GM23338 (cell line): Measurements from ENCODE around the gene NTM. TPM values are rescaled to one million over a fixed set of nuclear protein-coding genes. Genes with fewer than 3 reads are reported as not detected.

ENCODE experiments used
- ATAC-seq: fragments of 200-7000 bp; cut with Tn5 transposase; 3 replicates; pipeline ENCODE4 v1.9.1; 2020
- DNase-seq: peaks from one replicate; pipeline ENCODE4 v3.0.0-alpha.2; 2015; ENCODE audit warnings: low spot score
- H2AFZ ChIP-seq: fragments of 200-600 bp; sonication (generic); 2 replicates; pipeline ENCODE4 v1.8.0; 2016; ENCODE audit warnings: antibody characterized with exemption, mild to moderate bottlenecking, moderate library complexity
- H3F3A ChIP-seq: fragments of 200-600 bp; sonication (generic); replicated peaks from 2 replicates; pipeline ENCODE4 v1.8.0; 2017; ENCODE audit warnings: antibody characterized with exemption, mixed run types, low read depth
- H3K27ac ChIP-seq: fragments of 200-600 bp; sonication (generic); 2 replicates; pipeline ENCODE4 v1.6.1; 2016; ENCODE audit warnings: low read depth
- H3K27me3 ChIP-seq: fragments of 200-600 bp; sonication (generic); 2 replicates; pipeline ENCODE4 v1.8.0; 2016; ENCODE audit warnings: mild to moderate bottlenecking, mixed run types, moderate library complexity; ENCODE audit not compliant: insufficient read depth
- H3K36me3 ChIP-seq: fragments of 200-600 bp; sonication (generic); 2 replicates; pipeline ENCODE4 v1.8.0; 2016; ENCODE audit warnings: mild to moderate bottlenecking; ENCODE audit not compliant: insufficient read depth
- H3K4me1 ChIP-seq: fragments of 200-600 bp; sonication (generic); 2 replicates; pipeline ENCODE4 v1.8.0; 2016; ENCODE audit warnings: mild to moderate bottlenecking, moderate library complexity; ENCODE audit not compliant: insufficient read depth
- H3K4me2 ChIP-seq: fragments of 200-600 bp; sonication (generic); 2 replicates; pipeline ENCODE4 v1.7.1; 2017; ENCODE audit warnings: mixed run types
- H3K4me3 ChIP-seq: fragments of 200-600 bp; sonication (generic); 2 replicates; pipeline ENCODE4 v1.6.1; 2016; ENCODE audit warnings: mixed run types
- H3K79me2 ChIP-seq: fragments of 200-600 bp; sonication (generic); replicated peaks from 2 replicates; pipeline ENCODE4 v1.8.0; 2017; ENCODE audit warnings: mild to moderate bottlenecking; ENCODE audit not compliant: insufficient read depth
- H3K9me2 ChIP-seq: fragments of 200-600 bp; sonication (generic); 2 replicates; pipeline ENCODE4 v1.8.0; 2017; ENCODE audit not compliant: insufficient read depth
- H4K20me1 ChIP-seq: fragments of 200-600 bp; sonication (generic); replicated peaks from 2 replicates; pipeline ENCODE4 v1.8.0; 2017; ENCODE audit warnings: mild to moderate bottlenecking; ENCODE audit not compliant: insufficient read depth
- H3K27ac Mint-ChIP-seq: 2 replicates; pipeline ENCODE4 v1.8.0; 2020; ENCODE audit warnings: inconsistent platforms, mild to moderate bottlenecking, moderate library complexity, mixed read lengths
- H3K27me3 Mint-ChIP-seq: 3 replicates; pipeline ENCODE4 v1.8.0; 2022; ENCODE audit warnings: low read depth, mild to moderate bottlenecking, moderate library complexity, mixed read lengths, inconsistent platforms; ENCODE audit not compliant: insufficient read depth, poor library complexity
- H3K36me3 Mint-ChIP-seq: 3 replicates; pipeline ENCODE4 v1.8.0; 2021; ENCODE audit warnings: low read depth, mild to moderate bottlenecking, inconsistent platforms, moderate library complexity, mixed read lengths
- H3K4me1 Mint-ChIP-seq: 3 replicates; pipeline ENCODE4 v1.8.0; 2020; ENCODE audit warnings: mild to moderate bottlenecking, inconsistent platforms, mixed read lengths
- H3K4me3 Mint-ChIP-seq: 3 replicates; pipeline ENCODE4 v1.8.0; 2021; ENCODE audit warnings: moderate library complexity, mild to moderate bottlenecking, inconsistent platforms, mixed read lengths
- H3K9me3 Mint-ChIP-seq: 3 replicates; pipeline ENCODE4 v1.8.0; 2020; ENCODE audit warnings: moderate library complexity, mild to moderate bottlenecking, inconsistent platforms, mixed read lengths
- CREB1 ChIP-seq: fragments of 250-450 bp; sonication (Bioruptor Pico); IDR thresholded peaks from 2 replicates; pipeline ENCODE4 v1.5.0; 2020; ENCODE audit warnings: low read depth, mild to moderate bottlenecking, moderate library complexity
- CTCF ChIP-seq, 2 experiments: fragments of 200-600 bp in 1 of 2; sonication (generic) in 1 of 2; conservative IDR thresholded peaks; 2 replicates each; pipeline versions ENCODE4 v1.5.1 to v1.6.1; 2016 to 2017; ENCODE audit warnings: antibody characterized with exemption in 2 of 2, low read depth in 2 of 2, mild to moderate bottlenecking in 2 of 2, moderate library complexity in 1 of 2
- ETS1 ChIP-seq: IDR thresholded peaks from 2 replicates; pipeline ENCODE4 v1.6.1; 2016; ENCODE audit warnings: antibody characterized with exemption
- EZH2 ChIP-seq: fragments of 200-600 bp; sonication (generic); IDR thresholded peaks from one replicate; pipeline ENCODE4 v1.8.0; 2017; ENCODE audit warnings: antibody characterized with exemption, mild to moderate bottlenecking, low read depth; ENCODE audit not compliant: unreplicated experiment
- EZH2phosphoT487 ChIP-seq: fragments of 200-600 bp; sonication (generic); IDR thresholded peaks from one replicate; pipeline ENCODE4 v1.8.1; 2018; ENCODE audit warnings: antibody characterized with exemption; ENCODE audit not compliant: unreplicated experiment
- JUNB ChIP-seq: IDR thresholded peaks from one replicate; pipeline ENCODE4 v1.6.1; 2016; ENCODE audit warnings: antibody characterized with exemption; ENCODE audit not compliant: unreplicated experiment
- NANOG ChIP-seq: IDR thresholded peaks from 2 replicates; pipeline ENCODE4 v1.6.1; 2016; ENCODE audit warnings: antibody characterized with exemption, borderline replicate concordance
- POLR2AphosphoS5 ChIP-seq: IDR thresholded peaks from 2 replicates; pipeline ENCODE4 v1.6.1; 2016; ENCODE audit warnings: antibody characterized with exemption, low read depth
- REST ChIP-seq: IDR thresholded peaks from one replicate; pipeline ENCODE4 v1.6.1; 2018; ENCODE audit warnings: antibody characterized with exemption; ENCODE audit not compliant: unreplicated experiment
- STAT1 ChIP-seq: IDR thresholded peaks from one replicate; pipeline ENCODE4 v1.6.1; 2016; ENCODE audit warnings: antibody characterized with exemption; ENCODE audit not compliant: unreplicated experiment
- ZNF114 ChIP-seq: fragments of 250-450 bp; sonication (Bioruptor Pico); IDR thresholded peaks from 2 replicates; pipeline ENCODE4 v1.5.0; 2020; ENCODE audit warnings: mild to moderate bottlenecking, moderate library complexity
- ZNF331 ChIP-seq: fragments of 250-450 bp; sonication (Bioruptor Pico); IDR thresholded peaks from 2 replicates; pipeline ENCODE4 v1.5.0; 2020; ENCODE audit warnings: low read depth, mild to moderate bottlenecking, moderate library complexity
- ZNF462 ChIP-seq: fragments of 250-450 bp; sonication (Bioruptor Pico); IDR thresholded peaks from 2 replicates; pipeline ENCODE4 v1.5.0; 2020; ENCODE audit warnings: mild to moderate bottlenecking, moderate library complexity
- polyA plus RNA-seq: library from polyadenylated mRNA; unstranded; fragments of >200 nt; fragmentation: Nextera tagmentation; extraction: Ambion mirVana; gene quantifications from 2 replicates; pipeline ENCODE4 v1.2.1, GENCODE V29; 2016
- total RNA-seq: library from RNA; depleted of rRNA; stranded (reverse); fragments of >200 nt; shearing (Covaris generic); gene quantifications from 2 replicates; pipeline ENCODE4 v1.2.3, GENCODE V29; 2014

The NTM gene
- total and polyA plus RNA-seq, 2 experiments from 2014 or later = 10.6 to 14.6 TPM

- TF ChIP-seq JUNB (no peak), CREB1 (no peak), POLR2AphosphoS5 (no peak), ZNF331 (CRISPR knock-in tag) (no peak)
Measured at GRCh38 chr11:131945706-131946105, 575.3 kb downstream of the NTM start (continued).

- Histone ChIP-seq H3K9me2 (no peaks in the 10 kb centered on the region), H3K79me2 (no peaks in the 10 kb centered on the region), H3K4me3 (no peak overlapping the region), H3F3A (no peaks in the 10 kb centered on the region), H2AFZ (no peak overlapping the region), H4K20me1 (peaks cover under 1% of the 10 kb centered on the region; the same call in 1 of the 2 replicates), H3K4me2 (no peak overlapping the region), H3K4me1 (no peaks in the 10 kb centered on the region), H3K27ac (no peak overlapping the region), H3K36me3 (no peaks in the 10 kb centered on the region), H3K27me3 (no peaks in the 10 kb centered on the region)
- Mint-ChIP-seq H3K27me3 (peaks cover 1% of the 10 kb centered on the region), H3K36me3 (no peaks in the 10 kb centered on the region), H3K9me3 (no peaks in the 10 kb centered on the region), H3K4me1 (0 out of 3 replicates have a peak, but pooled peaks cover 3% of the 10 kb centered on the region), H3K4me3 (no peak overlapping the region), H3K27ac (no peak overlapping the region)
- ATAC-seq (no peak), DNase-seq (no peak)
- TF ChIP-seq CTCF (conservative IDR thresholded peaks at IDR 0.05; ENCODE audit: low read depth in 2 of 2) (no peak), CREB1 (no peak), ZNF114 (CRISPR knock-in tag) (no peak), ZNF331 (CRISPR knock-in tag) (no peak), EZH2 (no peak), POLR2AphosphoS5 (no peak), ZNF462 (CRISPR knock-in tag) (no peak), STAT1 (no peak), JUNB (no peak), ETS1 (no peak), EZH2phosphoT487 (no peak), REST (no peak), NANOG (no peak)
Measured at GRCh38 chr11:131947511-131947910, 577.1 kb downstream of the NTM start.
